ENCODE results near the gene TDRD1. TPM values are rescaled to one million over a fixed set of nuclear protein-coding genes. Genes with fewer than 3 reads are reported as not detected.

The TDRD1 gene
- total and polyA plus RNA-seq, 9 donors: 0.04 to 0.29 (median 0.06) TPM

- Histone ChIP-seq H3K36me3 (ENCODE audit: control insufficient read depth, insufficient read depth, low read length) (no peaks in the 10 kb centered on the region), H3K4me3 (ENCODE audit: low read length) (no peak overlapping the region), H3K27ac (ENCODE audit: low read length) (no peak overlapping the region), H3K9me3 (replicated peaks; ENCODE audit: control insufficient read depth, low read depth, low read length) (no peaks in the 10 kb centered on the region), H3K27me3 (ENCODE audit: control insufficient read depth, insufficient read depth, low read length) (peaks cover 6% of the 10 kb centered on the region), H3K4me1 (ENCODE audit: control insufficient read depth, insufficient read depth, low read length) (no peaks in the 10 kb centered on the region)
- no peak for DNase-seq
- WGBS (ENCODE audit: insufficient coverage): no CpG with 5 or more reads among the region's 2 CpGs
These were observed 41.1 kb downstream of the TDRD1 start for GRCh38 chr10:114220281-114220680.

GRCh38 chr10:114221235-114221634 is 42.1 kb downstream of the TDRD1 start:
- H3K36me3 ChIP-seq (ENCODE audit: control insufficient read depth, insufficient read depth, low read length): no peaks in the 10 kb centered on the region
- H3K4me3 ChIP-seq (ENCODE audit: low read length): no peak overlapping the region
- peaks cover 6% of the 10 kb centered on the region for H3K27me3 ChIP-seq (ENCODE audit: control insufficient read depth, insufficient read depth, low read length)
- no peak overlapping the region for H3K27ac ChIP-seq (ENCODE audit: low read length)
- H3K9me3 ChIP-seq (replicated peaks; ENCODE audit: control insufficient read depth, low read depth, low read length): no peaks in the 10 kb centered on the region
- no peak for DNase-seq
- H3K4me1 ChIP-seq (ENCODE audit: control insufficient read depth, insufficient read depth, low read length): no peaks in the 10 kb centered on the region
- WGBS (ENCODE audit: insufficient coverage): no CpG with 5 or more reads among the region's 4 CpGs

GRCh38 chr10:114223066-114223465 is 43.9 kb downstream of the TDRD1 start:
- H3K36me3 ChIP-seq (ENCODE audit: control insufficient read depth, insufficient read depth, low read length): no peaks in the 10 kb centered on the region
- DNase-seq: no peak
- no peak overlapping the region for H3K27ac ChIP-seq (ENCODE audit: low read length)
- WGBS (ENCODE audit: insufficient coverage): 63% methylated on average over 1 of the region's 4 CpGs
- H3K27me3 ChIP-seq (ENCODE audit: control insufficient read depth, insufficient read depth, low read length): peaks cover 6% of the 10 kb centered on the region
- H3K4me3 ChIP-seq (ENCODE audit: low read length): no peak overlapping the region
- no peaks in the 10 kb centered on the region for H3K9me3 ChIP-seq (replicated peaks; ENCODE audit: control insufficient read depth, low read depth, low read length)
- H3K4me1 ChIP-seq (ENCODE audit: control insufficient read depth, insufficient read depth, low read length): no peaks in the 10 kb centered on the region

- Histone ChIP-seq H3K27ac (ENCODE audit: low read length) (no peak overlapping the region), H3K9me3 (replicated peaks; ENCODE audit: control insufficient read depth, low read depth, low read length) (no peaks in the 10 kb centered on the region), H3K36me3 (ENCODE audit: control insufficient read depth, insufficient read depth, low read length) (no peaks in the 10 kb centered on the region), H3K4me3 (ENCODE audit: low read length) (no peak overlapping the region), H3K27me3 (ENCODE audit: control insufficient read depth, insufficient read depth, low read length) (peaks cover 6% of the 10 kb centered on the region), H3K4me1 (ENCODE audit: control insufficient read depth, insufficient read depth, low read length) (no peaks in the 10 kb centered on the region)
- 29% methylated on average over 1 of the region's 3 CpGs for WGBS (ENCODE audit: insufficient coverage)
- no peak for DNase-seq
These were observed 49.0 kb downstream of the TDRD1 start for GRCh38 chr10:114228156-114228555.

- peaks cover 29% of the 10 kb centered on the region for H3K27me3 ChIP-seq (ENCODE audit: control insufficient read depth, insufficient read depth, low read length)
- no peak overlapping the region for H3K27ac ChIP-seq (ENCODE audit: low read length)
- no peaks in the 10 kb centered on the region for H3K4me1 ChIP-seq (ENCODE audit: control insufficient read depth, insufficient read depth, low read length)
- DNase-seq: no peak
- H3K9me3 ChIP-seq (replicated peaks; ENCODE audit: control insufficient read depth, low read depth, low read length): no peaks in the 10 kb centered on the region
- no CpG with 5 or more reads among the region's 4 CpGs for WGBS (ENCODE audit: insufficient coverage)
- H3K36me3 ChIP-seq (ENCODE audit: control insufficient read depth, insufficient read depth, low read length): no peaks in the 10 kb centered on the region
- H3K4me3 ChIP-seq (ENCODE audit: low read length): no peak overlapping the region
These were observed 53.5 kb downstream of the TDRD1 start for GRCh38 chr10:114232561-114233176.

- peak; percentile 23 for DNase-seq
- Histone ChIP-seq H3K27ac (ENCODE audit: low read length) (no peak overlapping the region), H3K9me3 (replicated peaks; ENCODE audit: control insufficient read depth, low read depth, low read length) (no peaks in the 10 kb centered on the region), H3K4me1 (ENCODE audit: control insufficient read depth, insufficient read depth, low read length) (no peaks in the 10 kb centered on the region), H3K4me3 (ENCODE audit: low read length) (no peak overlapping the region), H3K27me3 (ENCODE audit: control insufficient read depth, insufficient read depth, low read length) (peaks cover 35% of the 10 kb centered on the region), H3K36me3 (ENCODE audit: control insufficient read depth, insufficient read depth, low read length) (no peaks in the 10 kb centered on the region)
- no CpG with 5 or more reads among the region's 6 CpGs for WGBS (ENCODE audit: insufficient coverage)
These were observed 54.3 kb downstream of the TDRD1 start for GRCh38 chr10:114233482-114233881.

- no peak for DNase-seq
- no peak overlapping the region for H3K27ac ChIP-seq (ENCODE audit: low read length)
- H3K9me3 ChIP-seq (replicated peaks; ENCODE audit: control insufficient read depth, low read depth, low read length): no peaks in the 10 kb centered on the region
- peaks cover under 1% of the 10 kb centered on the region for H3K4me1 ChIP-seq (ENCODE audit: control insufficient read depth, insufficient read depth, low read length)
- no peaks in the 10 kb centered on the region for H3K36me3 ChIP-seq (ENCODE audit: control insufficient read depth, insufficient read depth, low read length)
- H3K27me3 ChIP-seq (ENCODE audit: control insufficient read depth, insufficient read depth, low read length): peaks cover 38% of the 10 kb centered on the region
- H3K4me3 ChIP-seq (ENCODE audit: low read length): no peak overlapping the region
These were observed 55.0 kb downstream of the TDRD1 start for GRCh38 chr10:114234132-114234531.

GRCh38 chr10:114239117-114239993 is 60.2 kb downstream of the TDRD1 start, which contains the start of gene VWA2:
TSS of gene VWA2 (plus strand) at chr10:114239254. CDS start at chr10:114248714, 9,460 bp downstream.
- peaks cover 74% of the 10 kb centered on the region for H3K27me3 ChIP-seq (ENCODE audit: control insufficient read depth, insufficient read depth, low read length)
- no peak within 1 kb of the TSS for H3K27ac ChIP-seq (ENCODE audit: low read length)
- WGBS (ENCODE audit: insufficient coverage): under 1% methylated on average over 66 of the region's 79 CpGs
- peak within 1 kb of the TSS; percentile 22 for H3K4me3 ChIP-seq (ENCODE audit: low read length)
- no peaks in the 10 kb centered on the region for H3K36me3 ChIP-seq (ENCODE audit: control insufficient read depth, insufficient read depth, low read length)
- DNase-seq: no peak
- H3K9me3 ChIP-seq (replicated peaks; ENCODE audit: control insufficient read depth, low read depth, low read length): no peaks in the 10 kb centered on the region
- peaks cover 5% of the 10 kb centered on the region for H3K4me1 ChIP-seq (ENCODE audit: control insufficient read depth, insufficient read depth, low read length)

- peaks cover 76% of the 10 kb centered on the region for H3K27me3 ChIP-seq (ENCODE audit: control insufficient read depth, insufficient read depth, low read length)
- H3K4me3 ChIP-seq (ENCODE audit: low read length): no peak overlapping the region
- DNase-seq: no peak
- 57% methylated on average over 1 of the region's 11 CpGs for WGBS (ENCODE audit: insufficient coverage)
- H3K36me3 ChIP-seq (ENCODE audit: control insufficient read depth, insufficient read depth, low read length): no peaks in the 10 kb centered on the region
- no peak overlapping the region for H3K27ac ChIP-seq (ENCODE audit: low read length)
- H3K4me1 ChIP-seq (ENCODE audit: control insufficient read depth, insufficient read depth, low read length): peaks cover 5% of the 10 kb centered on the region
- no peaks in the 10 kb centered on the region for H3K9me3 ChIP-seq (replicated peaks; ENCODE audit: control insufficient read depth, low read depth, low read length)
These were observed 60.8 kb downstream of the TDRD1 start for GRCh38 chr10:114239994-114240345.

GRCh38 chr10:114242235-114242634 is 63.1 kb downstream of the TDRD1 start:
- no peak overlapping the region for H3K27ac ChIP-seq (ENCODE audit: low read length)
- WGBS (ENCODE audit: insufficient coverage): 77% methylated on average over 8 of the region's 9 CpGs
- no peak overlapping the region for H3K4me3 ChIP-seq (ENCODE audit: low read length)
- no peaks in the 10 kb centered on the region for H3K9me3 ChIP-seq (replicated peaks; ENCODE audit: control insufficient read depth, low read depth, low read length)
- peaks cover 5% of the 10 kb centered on the region for H3K4me1 ChIP-seq (ENCODE audit: control insufficient read depth, insufficient read depth, low read length)
- H3K27me3 ChIP-seq (ENCODE audit: control insufficient read depth, insufficient read depth, low read length): peaks cover 64% of the 10 kb centered on the region
- no peaks in the 10 kb centered on the region for H3K36me3 ChIP-seq (ENCODE audit: control insufficient read depth, insufficient read depth, low read length)
- DNase-seq: no peak
